ENCODE measurements around the gene ACSF3.
A peak's percentile ranks its signal among the peaks of the same experiment; 100 is the strongest.

ACSF3 gene

DNA sequence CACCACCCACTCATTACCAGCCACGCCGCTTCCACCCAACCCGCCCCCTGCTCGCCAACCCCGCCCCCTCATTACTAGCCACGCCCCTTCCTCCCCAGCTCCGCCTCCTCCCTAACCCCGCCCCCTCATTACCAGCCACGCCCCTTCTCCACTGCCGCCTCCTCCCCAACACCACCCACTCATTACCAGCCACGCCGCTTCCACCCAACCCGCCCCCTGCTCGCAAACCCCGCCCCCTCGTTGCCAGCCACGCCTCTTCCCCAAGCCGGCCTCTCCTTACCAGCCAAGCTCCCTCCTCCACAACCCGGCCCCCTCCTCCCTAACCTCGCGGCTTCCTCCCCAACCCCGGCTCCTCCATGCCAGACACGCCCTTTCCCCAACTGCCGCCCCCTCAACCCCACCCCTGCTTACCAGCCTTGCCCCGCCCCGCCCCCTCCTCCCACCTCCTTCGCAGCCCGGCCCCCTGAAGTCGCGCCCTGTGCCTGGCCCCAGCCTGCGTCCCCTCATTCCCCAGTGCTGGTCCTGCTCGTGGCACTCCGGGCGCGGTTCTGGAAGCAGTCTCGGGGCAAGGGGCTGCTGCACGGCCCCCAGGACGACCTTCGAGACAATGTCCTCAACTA lies 99.4 kb downstream of the ACSF3 start:
- DNase-seq: peak in 1 of 2 donors; percentile 65

DNA sequence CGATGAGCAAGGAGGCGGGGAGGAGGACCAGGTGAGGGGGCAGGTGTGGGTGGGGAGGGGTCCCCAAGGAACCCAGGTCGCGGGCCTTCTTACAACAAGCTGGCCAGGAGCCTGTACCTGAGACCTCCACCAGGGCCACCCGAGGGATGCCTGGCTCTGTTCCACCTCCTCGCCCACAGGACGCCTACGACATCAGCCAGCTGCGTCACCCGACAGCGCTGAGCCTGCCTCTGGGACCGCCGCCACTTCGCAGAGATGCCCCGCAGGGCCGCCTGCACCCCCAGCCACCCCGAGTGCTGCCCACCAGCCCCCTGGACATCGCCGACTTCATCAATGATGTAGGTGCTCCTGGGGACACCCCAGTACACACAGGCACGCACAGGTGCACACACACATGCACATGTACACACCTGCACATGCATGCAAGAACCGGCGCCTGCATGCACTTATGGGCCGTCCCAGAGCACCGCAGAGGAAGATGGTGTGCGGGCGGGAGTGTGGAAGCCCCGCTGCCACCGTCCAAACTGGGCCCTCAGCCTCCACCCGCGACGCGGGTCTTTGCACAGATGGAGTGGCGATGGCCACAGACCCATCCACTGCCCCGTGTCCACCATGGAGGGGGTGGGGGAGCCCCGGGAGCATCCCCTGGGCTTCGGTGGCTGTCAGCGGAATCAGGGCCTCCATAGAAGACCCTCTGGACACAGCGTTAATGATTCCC lies 100.1 kb downstream of the ACSF3 start:
- no peak for DNase-seq

DNA sequence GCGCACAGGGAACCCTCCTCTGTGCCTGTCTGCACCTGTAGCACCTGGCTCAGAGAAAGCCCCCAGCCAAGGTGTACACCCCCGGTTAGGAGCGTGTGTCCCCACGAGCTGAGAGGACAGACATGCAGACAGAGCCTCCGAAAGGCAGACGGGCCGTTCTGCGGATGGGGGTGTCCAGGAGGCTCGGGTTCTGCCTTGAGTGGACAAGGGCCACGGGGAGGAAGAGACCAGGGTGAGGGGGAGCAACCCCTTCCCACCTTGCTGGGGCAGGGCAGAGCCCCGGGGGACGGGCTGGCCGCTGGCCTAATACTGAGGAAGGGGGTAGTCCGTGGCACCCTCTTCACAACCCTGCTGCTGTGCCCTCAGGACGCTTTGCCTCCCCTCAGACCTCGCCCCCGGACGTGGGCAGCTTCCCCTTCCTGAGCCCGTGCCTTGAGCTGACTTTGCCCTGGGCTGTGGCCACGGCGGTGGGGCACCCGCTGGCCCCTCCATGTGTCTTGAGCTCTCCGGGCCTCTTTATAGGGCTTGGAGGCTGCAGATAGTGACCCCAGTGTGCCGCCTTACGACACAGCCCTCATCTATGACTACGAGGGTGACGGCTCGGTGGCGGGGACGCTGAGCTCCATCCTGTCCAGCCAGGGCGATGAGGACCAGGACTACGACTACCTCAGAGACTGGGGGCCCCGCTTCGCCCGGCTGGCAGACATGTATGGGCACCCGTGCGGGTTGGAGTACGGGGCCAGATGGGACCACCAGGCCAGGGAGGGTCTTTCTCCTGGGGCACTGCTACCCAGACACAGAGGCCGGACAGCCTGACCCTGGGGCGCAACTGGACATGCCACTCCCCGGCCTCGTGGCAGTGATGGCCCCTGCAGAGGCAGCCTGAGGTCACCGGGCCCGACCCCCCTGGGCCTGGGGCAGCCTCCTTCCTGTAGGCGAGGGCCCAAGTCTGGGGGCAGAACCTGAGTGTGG lies 101.0 kb downstream of the ACSF3 start:
- DNase-seq: no peak

DNA sequence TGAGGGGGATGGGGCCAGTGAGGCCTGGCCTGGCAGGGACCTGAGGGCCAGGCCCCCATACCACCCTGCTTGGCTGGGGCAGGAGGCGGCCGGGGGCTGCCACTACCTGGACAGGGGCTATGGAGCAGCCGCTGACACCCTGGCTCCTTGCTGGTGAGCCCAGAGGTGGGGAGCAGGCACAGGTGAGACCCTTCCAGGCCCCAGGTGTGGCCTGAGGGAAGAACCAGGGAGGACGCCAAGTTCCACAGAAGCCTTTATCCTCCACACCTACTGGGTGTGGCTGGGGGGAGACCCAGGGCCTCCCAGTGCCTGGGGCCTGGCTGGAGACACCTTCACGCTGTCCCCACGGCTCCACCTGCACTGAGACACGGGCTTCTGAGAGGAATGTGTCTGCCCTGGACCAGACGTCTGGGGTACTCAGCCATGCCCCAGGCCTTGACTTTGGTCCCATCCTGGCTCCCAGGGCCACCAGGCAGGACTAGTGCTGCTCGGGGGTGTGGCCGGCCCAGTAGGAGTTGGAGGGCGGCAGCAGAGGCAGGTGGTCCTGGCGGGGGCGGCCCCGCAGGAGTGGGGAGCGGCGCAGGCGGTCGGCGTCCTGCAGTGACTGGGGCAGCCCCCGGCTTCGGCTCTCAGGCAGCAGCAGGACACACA lies 102.0 kb downstream of the ACSF3 start:
- no peak for DNase-seq

DNA sequence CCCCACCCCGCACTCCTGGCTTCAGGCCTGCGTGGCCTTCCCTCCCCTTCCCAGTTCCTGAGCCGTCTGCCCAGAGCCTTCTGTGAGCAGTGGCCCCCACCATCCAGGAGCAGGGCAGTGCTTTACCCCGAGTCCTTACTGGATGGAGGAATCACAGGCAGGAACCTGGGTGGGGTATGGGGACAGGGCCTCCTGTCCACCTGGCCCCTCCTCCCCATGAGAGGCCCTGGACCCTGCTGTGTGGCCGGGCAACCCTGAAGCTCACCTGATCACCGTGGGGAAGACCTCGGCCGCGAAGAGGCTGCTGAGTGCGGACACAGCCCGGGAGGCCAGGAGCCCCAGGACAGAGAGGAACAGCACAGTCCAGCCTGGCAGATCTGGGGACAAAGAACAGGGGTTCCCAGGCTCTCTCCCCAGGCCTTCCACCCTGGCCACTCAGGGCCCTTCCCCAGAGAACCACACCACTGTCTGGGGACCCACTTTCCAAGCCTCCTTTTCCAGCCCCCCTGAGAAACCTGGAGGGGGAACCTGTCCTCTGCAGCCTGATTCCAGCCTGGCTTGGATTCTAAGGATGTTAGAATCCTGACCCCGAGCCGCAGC lies 103.5 kb downstream of the ACSF3 start:
- no peak for DNase-seq

DNA sequence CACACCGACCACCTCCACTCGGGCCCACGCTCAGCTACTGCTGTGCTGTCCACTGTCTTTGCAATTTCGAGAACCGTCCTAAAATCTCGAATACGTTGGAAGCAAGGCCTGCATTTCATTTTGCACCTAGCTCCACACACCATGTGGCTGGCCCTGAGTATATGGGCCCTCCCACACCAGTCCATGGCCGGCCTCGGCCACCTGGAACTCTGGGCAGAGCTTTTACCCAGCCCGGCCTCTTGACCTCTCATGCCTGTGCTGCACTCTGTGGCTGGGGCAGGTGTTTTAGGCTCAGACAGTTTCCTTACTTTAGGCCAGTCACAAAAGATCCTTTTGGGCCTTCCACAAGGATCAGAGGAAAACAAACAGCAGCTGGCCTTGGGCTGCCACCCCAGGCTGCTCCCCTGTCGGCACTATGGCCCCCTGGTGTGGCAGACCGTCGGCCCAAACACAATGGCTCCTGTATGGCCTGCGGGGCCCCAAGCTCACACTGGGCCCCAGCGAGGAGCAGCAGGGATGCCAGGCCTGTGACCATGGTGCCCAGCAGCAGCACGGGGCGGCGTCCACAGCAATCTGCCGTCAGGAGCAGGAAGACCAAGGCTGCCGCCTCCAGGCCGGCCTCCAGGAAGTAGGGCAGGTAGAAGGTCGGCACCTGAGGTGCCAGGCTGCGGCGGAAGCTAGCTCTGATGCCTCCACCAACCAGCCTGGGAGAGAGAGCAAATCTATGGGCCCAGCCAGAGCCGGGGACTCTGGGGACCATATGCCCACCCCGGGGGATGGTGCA lies 104.2 kb downstream of the ACSF3 start:
- DNase-seq: no peak

DNA sequence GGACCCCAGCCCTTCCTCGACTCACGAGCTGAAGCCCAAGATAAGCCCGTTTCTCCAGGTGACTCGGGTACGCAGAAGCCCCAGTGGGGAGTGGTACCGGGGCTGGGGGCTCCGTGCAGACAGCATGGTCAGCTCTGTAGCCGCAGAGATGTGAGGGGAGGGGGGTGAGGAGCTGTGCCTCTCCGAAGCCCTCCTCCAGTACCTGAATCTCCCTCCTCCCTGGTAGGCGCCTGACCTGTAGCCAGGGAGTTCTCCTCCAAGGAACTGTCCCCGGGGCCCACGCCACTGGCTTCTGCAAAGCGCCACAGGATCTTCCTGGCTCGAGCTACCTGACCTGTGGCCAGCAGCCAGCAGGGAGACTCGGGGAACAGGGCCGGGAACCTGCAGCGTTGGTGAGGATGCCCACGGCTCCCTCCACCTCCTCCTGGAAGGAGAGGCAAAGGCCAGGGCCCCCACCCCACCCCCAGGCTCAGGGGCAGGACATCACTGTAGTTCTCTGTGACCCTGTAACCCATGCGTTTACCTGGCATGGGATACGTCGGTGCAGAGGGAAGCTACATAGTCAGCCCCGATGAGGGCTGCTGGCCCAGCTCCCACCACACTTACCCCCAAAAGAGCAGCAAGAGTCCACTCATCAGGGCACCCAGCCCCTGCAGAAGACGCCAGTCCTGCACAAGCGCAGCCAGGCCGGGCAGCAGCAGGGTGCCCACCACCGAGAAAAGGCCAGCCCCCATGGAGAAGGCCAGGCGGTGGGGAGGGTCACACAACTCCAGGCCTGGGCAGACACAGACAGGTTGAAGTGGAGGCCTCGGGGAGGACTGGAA lies 105.0 kb downstream of the ACSF3 start:
- no peak for DNase-seq

DNA sequence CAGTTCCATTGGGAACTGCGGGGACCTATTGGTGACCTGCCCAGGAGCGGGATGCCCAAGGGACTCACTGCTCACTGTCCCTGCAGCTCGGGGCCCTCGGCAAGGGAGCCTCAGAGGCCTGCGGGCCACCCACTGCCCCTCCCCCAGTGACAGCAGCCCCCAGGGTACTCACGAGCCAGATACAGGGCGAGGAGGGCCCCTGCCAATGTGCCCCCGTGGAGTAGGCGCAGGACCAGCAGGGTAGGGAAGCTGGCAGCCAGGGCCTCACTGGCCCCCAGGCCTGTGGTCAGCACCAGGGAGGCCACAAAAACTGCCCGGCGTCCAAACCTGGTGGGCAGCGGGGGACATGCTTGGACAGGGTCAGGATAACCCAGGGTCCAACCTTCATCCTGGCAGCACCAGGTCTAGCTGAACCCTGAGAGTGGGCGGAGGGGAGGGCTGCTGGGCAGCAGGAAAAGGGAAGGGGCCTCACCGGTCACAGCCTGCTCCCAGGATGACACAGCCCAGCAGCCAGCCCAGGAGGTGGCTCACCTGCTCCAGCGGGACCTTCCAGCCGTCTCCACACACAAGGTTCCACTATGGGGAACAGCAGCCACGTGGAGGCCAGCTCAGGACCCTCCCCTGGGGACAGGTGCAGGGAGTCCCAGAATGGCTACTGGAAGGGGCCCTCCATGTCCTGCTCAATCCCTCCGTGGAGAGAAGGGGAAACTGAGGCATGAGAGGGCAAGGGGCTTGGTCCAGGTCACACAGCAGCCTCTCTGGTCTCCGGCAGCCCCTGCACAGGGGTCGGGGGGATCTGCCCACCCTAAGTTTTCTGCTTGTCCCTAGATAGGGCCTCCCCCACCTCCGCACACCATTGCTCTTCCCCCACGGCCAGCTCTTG lies 105.8 kb downstream of the ACSF3 start:
- DNase-seq: no peak

DNA sequence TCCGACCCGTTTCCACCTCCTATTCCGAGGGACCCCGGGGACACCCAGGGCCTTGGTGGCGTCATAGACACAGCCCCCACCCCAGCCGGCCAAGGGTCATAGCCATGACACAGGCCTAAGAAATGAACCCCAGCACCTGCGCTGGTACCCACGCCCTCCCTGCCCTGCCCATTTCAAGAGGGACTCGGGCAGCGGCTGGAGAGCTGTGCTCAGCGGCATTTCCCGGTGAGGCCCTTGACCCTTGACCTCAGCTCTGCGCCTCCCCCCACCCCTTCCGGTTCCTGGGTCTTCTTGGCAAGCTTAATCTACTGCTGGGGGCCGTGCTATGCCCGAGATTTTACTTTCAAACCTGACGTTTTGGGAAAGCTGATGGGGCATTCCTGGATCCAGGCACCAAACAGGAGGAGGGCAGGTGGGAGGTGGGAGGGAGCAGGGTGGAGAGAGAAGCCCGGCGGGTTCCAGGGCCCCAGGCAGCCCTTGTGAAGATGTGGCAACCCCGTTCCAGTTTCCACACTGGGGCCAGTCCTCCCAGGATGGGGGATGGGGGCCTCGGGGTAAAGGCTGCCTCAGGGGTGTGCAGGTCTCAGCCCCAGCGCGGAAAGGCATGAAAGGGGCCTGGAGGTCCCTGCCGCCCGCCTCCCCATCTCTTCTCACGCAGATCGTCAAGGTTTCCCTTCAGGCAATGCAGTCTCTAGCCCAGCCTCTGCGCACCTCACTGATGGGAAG lies 106.6 kb downstream of the ACSF3 start, which contains the start of gene SLC22A31:
Gene SLC22A31, minus strand, starts transcription at position 414 of the 726 bp plus-strand sequence. Its CDS starts 36 bp downstream, at position 378.
- no peak for DNase-seq

DNA sequence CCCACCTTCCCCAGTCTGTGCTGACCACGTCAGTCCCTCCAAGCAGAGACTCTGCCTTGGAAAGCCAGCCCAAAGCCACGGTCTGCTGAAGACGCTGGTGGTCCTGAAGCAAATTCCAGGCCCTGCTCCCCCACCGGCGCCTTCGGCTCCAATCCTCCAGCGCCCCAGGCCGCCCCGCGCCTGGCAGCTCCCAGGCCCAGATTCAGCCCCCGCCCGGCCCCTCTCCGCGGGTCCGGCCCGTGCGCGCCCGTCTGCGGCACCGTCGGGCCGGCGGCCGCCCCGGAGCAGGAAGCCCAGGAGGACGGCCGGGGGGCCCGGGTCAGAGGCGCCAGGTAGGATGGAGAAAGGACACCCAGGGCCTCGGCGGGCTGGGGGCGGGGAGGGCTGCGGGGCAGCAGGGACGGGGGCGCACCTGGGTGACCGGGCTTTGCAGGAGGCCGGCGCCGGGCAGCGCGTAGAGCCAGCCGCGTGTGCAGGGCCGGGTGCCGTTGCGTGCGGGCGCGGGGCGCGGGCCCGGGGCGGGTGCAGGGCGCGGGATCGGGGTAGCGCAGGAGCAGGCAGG lies 107.3 kb downstream of the ACSF3 start:
- DNase-seq: no peak

DNA sequence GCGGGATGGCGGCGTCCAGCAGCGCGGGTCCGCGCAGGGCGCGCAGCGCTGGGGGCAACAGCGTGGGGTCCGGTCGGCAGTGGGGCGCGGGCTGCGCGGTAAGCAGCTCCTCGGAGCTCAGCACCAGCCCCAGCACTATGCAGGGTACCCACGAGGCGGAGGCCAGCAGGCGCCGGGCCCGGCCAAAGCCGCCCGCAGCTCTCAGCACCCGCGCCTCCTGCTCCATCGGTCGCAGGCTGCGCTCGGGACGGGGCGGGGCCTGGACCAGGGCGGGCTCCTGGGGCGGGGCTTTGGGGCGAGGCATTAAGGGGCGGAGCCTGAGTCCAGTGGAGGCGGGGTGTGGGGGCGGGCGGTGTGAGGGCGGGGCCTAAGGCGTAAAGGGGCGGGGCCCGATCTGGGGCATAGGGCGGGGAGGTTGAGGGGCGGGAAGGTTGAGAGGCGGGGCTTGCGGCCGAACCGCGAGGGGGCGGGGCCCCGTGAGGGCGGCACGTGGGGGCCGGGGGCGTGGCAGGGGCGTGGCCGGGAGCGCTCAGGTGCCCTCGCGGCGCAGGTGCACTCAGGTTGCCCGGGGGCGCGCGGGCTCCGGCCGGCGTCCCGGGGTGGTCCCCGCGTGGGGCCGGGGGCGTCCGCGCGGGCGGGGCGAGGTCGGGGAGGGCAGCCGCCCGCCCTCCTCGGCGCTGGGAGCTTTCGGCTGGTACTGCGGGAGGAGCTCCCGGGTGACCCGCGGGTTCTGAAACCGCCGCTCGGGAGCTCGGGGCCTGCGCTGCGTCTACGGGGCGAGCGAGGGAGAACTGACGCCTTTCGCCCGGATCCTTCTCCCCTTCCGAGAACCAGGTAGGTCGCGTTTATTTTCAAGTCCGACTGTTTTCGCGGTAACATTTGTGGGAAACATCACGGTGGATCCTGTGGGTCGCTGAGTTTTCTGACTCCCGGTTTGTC lies 108.1 kb downstream of the ACSF3 start:
- peak; percentile 78 to 82 for DNase-seq

DNA sequence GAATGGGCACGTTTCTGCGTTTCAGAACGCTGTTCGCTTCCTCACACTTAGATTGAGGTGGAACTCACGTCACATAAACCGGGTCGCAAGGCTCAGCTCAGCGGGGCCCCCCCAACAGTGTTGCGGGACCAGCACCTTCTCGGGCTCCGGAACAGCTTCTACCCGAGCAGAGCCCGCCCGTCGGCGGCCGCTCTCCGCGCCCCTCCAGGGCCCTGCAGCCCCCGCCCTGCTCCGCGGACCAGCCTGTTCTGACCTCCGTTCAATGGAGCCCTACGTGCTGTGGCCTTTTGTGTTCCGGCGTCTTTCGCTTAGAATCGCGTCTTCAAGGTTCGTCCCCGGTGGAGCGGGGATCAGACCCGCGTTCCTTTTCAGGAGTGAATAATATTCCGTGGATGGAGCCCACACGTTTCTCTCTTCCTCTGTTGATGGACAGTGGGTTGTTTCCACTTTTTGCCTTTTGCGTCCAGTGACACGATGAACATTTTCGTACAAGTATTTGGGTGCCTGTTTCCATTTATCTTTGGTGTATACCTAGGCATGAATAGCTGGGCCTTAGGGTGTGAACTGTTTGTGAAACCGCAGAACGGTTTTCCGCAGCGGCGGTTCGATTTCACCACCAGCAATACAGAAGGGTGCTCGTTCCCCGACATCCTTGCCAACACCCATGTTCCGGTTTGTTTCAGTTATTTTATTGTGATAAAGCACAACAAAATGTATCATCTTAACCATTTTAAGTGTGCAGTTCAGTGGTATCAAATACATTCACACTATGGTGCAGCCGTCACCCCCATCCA lies 109.0 kb downstream of the ACSF3 start:
- no peak for DNase-seq

Data from activated CD4-positive, alpha-beta T cell treated with anti-CD3 and anti-CD28 coated beads for 4 hours (primary cell).